Measurements from ENCODE around the gene DRP2. TPM values are rescaled to one million over a fixed set of nuclear protein-coding genes. Genes with fewer than 3 reads are reported as not detected.

The DRP2 gene
- total and polyA plus RNA-seq, 2 of the 4 experiments (the other 2 are of a cell fraction), result 7.0 to 7.9 TPM

GRCh38 chrX:101265869-101266428, 46.4 kb downstream of the DRP2 start:
- H3K56ac ChIP-seq (ENCODE audit: extremely low read depth, insufficient read depth, low read length), result no peak overlapping the region
- ChIA-PET CTCF (interaction anchor here (1.4 kb wide), 1 partner anchor 17 kb away, joined by 4 read pairs; no protein-coding TSS in a partner anchor), POLR2A (ENCODE audit: unreplicated experiment) (no interaction called here)
- H3K9ac ChIP-seq (ENCODE audit: low read depth, low read length), result no peak overlapping the region
- DNase-seq (peak; percentile 87), ATAC-seq (ENCODE audit: low read depth) (peak; percentile 93)
- no peak overlapping the region for H4K91ac ChIP-seq (ENCODE audit: insufficient read depth, low read depth, low read length)
- no peak overlapping the region for H3K23ac ChIP-seq (ENCODE audit: low read depth, low read length)
- no peaks in the 10 kb centered on the region for H3K79me1 ChIP-seq (ENCODE audit: low read depth in 1 of 2, low read length in 2 of 2)
- peak overlapping the region; percentile 61; the same call in 1 of the 2 replicates for H2BK20ac ChIP-seq (ENCODE audit: low read depth, low read length)
- peak overlapping the region; percentile 49; the same call in 1 of the 2 replicates for H2AK5ac ChIP-seq (ENCODE audit: low read depth, low read length)
- peaks cover 4% of the 10 kb centered on the region; the same call in 1 of the 2 replicates for H3K9me1 ChIP-seq (ENCODE audit: insufficient read depth, low read length)
- H3K18ac ChIP-seq (ENCODE audit: low read depth, low read length), result peak overlapping the region; percentile 4; the same call in 1 of the 2 replicates
- H2BK15ac ChIP-seq (ENCODE audit: low read depth, low read length), result no peak overlapping the region
- no peaks in the 10 kb centered on the region for H3K36me3 ChIP-seq (ENCODE audit: control insufficient read depth, insufficient read depth, low read length)
- no peak overlapping the region for H2AK9ac ChIP-seq (replicated peaks; ENCODE audit: low read depth, low read length, poor library complexity)
- BruUV-seq (replicated peaks), result no TSS peak
- H3K27me3 ChIP-seq (ENCODE audit: control insufficient read depth, insufficient read depth, low read length), result peaks cover 7% of the 10 kb centered on the region
- H3K4me3 ChIP-seq (ENCODE audit: insufficient read depth, low read depth, low read length), result no peak overlapping the region
- peak overlapping the region; percentile 54; the same call in 1 of the 2 replicates for H3K14ac ChIP-seq (replicated peaks; ENCODE audit: low read depth, low read length)
- peaks cover 5% of the 10 kb centered on the region; the same call in 1 of the 2 replicates for H3K4me1 ChIP-seq (ENCODE audit: control insufficient read depth, insufficient read depth, low read length)
- H3K9me3 ChIP-seq (ENCODE audit: control insufficient read depth, insufficient read depth, low read length), result no peaks in the 10 kb centered on the region
- 0 out of 2 replicates have a peak overlapping the region, but pooled peaks have one; percentile 1 for H4K5ac ChIP-seq (ENCODE audit: low read depth, low read length)
- intact Hi-C loops (cut with micrococcal nuclease), result no loop called here
- no peak overlapping the region for H2AFZ ChIP-seq (replicated peaks; ENCODE audit: low read length, poor library complexity)
- peak overlapping the region; percentile 71 for H2BK5ac ChIP-seq (ENCODE audit: low read depth, low read length, poor library complexity, severe bottlenecking)
- H3K4ac ChIP-seq (ENCODE audit: low read depth, low read length), result peak overlapping the region; percentile 72; the same call in 1 of the 2 replicates
- in situ Hi-C loops (cut with MboI; ENCODE audit: low sequenced_read_pairs), result no loop called here
- no peak overlapping the region; the same call in 1 of the 2 replicates for H3K27ac ChIP-seq (ENCODE audit: insufficient read depth, low read length)
- no peaks in the 10 kb centered on the region for H4K20me1 ChIP-seq (ENCODE audit: insufficient read depth, low read length)
- H2BK120ac ChIP-seq (ENCODE audit: low read depth, low read length), result peak overlapping the region; percentile 68
- H3K4me2 ChIP-seq (ENCODE audit: low read depth, low read length), result no peak overlapping the region
- peak overlapping the region in 1 of 2 experiments; percentile 77; a peak in 1 of 4 replicates for H4K8ac ChIP-seq (ENCODE audit: low read depth in 2 of 2, low read length in 2 of 2)
- TF ChIP-seq USF2 (IDR thresholded peaks at IDR 0.05; ENCODE audit: low read depth, low read length) (peak; percentile 74), CEBPB (IDR thresholded peaks at IDR 0.05; ENCODE audit: low read depth, low read length) (no peak), FOS (IDR thresholded peaks at IDR 0.05; ENCODE audit: low read depth, low read length) (peak; percentile 6; the same call in 1 of the 2 replicates)
- dilution Hi-C loops (cut with HindIII; ENCODE audit: low sequenced_read_pairs, unreplicated experiment), result no loop called here
- 33% methylated on average over 1 of the region's 5 CpGs; no CpG with 5 or more reads in 1 of the 2 experiments for WGBS, 2 experiments (ENCODE audit: extremely low coverage in 2 of 2, insufficient read length in 1 of 2)

All from IMR-90 (cell line).